Testis (tissue), 3 donors: ENCODE data around the gene RPUSD3. TPM values are rescaled to one million over a fixed set of nuclear protein-coding genes. Genes with fewer than 3 reads are reported as not detected.

Source experiments
- DNase-seq: peaks from one replicate; pipeline ENCODE4 v3.0.0-alpha.2; 2019
- H3K27ac ChIP-seq, 2 donors: fragments of 200-600 bp; sonication (generic); one replicate each; pipeline ENCODE4 v1.5.1; 2019
- H3K27me3 ChIP-seq: fragments of 200-600 bp; sonication (generic); one replicate; pipeline ENCODE4 v1.5.1; 2019
- H3K36me3 ChIP-seq: fragments of 200-600 bp; sonication (generic); one replicate; pipeline ENCODE4 v1.5.1; 2017; ENCODE audit warnings: low read depth; ENCODE audit errors: missing control alignments
- H3K4me1 ChIP-seq: fragments of 200-600 bp; sonication (generic); one replicate; pipeline ENCODE4 v1.5.1; 2019
- H3K4me3 ChIP-seq, 2 donors: fragments of 200-600 bp; sonication (generic); one replicate each; pipeline ENCODE4 v1.5.1; 2017 to 2019
- H3K9me3 ChIP-seq: fragments of 200-600 bp; sonication (generic); one replicate; pipeline ENCODE4 v1.5.1; 2017
- POLR2A ChIP-seq: fragments of 450-650 bp; IDR thresholded peaks from one replicate; pipeline ENCODE4 v1.6.1; 2017; ENCODE audit warnings: antibody characterized with exemption, mild to moderate bottlenecking, moderate library complexity
- WGBS, 2 donors: methylation state at CpG; one replicate each; pipeline ENCODE4 v1.1.5; 2018; 5-methylcytosine and 5-hydroxymethylcytosine counted together
- intact Hi-C: fragments of 100-400 bp; cut with DNase I; formaldehyde crosslinking; loops from one replicate; pipeline ENCODE4 v1.15.1; 2023; ENCODE audit warnings: low total_unique reads
- polyA plus RNA-seq: library from polyadenylated mRNA; stranded (reverse); fragments of 350-450 nt; fragmentation: Illumina TruSeq; extraction: RNeasy Lipid Tissue Mini Kit (QIAGEN cat#74804); gene quantifications from one replicate; pipeline ENCODE4 v1.2.3, GENCODE V29; 2014; ENCODE audit warnings: low read depth, low replicate concordance; ENCODE audit not compliant: insufficient read depth
- total RNA-seq, 2 donors: library from RNA; depleted of rRNA; stranded (reverse); fragments of >200 nt; gene quantifications; one replicate each; pipeline ENCODE4 v1.2.3, GENCODE V29; 2016
- TF ChIP-seq, protein P1 (sequence below), 3 experiments: fragments of 450-650 bp in 2 of 3; fragments of 200-600 bp in 1 of 3; sonication (generic) in 1 of 3; IDR thresholded peaks; one replicate each; pipeline ENCODE4 v1.5.1; 2016 to 2019; ENCODE audit warnings: antibody characterized with exemption in 3 of 3, mild to moderate bottlenecking in 2 of 3, moderate library complexity in 1 of 3

RPUSD3 gene
- total and polyA plus RNA-seq, 3 donors from 2014 or later = 53.3 to 124 (median 63.4) TPM

DNA sequence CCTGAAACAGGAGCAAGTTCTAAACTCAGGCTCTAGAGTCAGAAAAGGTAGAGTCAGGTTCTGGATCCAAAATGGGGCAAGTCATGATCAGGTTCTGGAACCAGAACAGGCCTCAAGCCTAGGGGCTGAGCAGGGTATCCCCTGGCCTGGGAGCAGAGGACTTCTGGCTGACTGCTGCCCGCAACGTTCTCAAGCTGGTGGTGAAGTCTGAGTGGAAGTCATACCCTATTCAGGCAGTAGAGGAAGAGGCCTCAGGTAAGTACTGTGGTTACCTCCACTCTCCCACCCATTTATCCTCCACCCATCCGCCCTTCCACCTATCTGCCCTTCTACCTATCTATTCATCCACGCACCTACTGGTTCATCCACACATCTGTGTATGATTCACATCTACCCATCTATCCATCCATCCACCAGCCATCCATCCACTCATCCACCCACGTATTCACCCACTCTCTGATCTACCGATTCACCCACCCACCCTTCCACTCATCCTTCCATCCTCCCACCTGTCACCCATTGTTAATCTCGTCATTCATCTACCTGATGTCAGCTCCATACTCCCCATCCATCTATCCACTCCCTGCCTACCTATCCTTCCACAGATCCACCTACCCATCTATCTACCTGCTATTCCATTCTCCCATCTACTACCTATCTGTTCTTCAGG lies 25.0 kb downstream of the RPUSD3 start:
- DNase-seq = no peak

DNA sequence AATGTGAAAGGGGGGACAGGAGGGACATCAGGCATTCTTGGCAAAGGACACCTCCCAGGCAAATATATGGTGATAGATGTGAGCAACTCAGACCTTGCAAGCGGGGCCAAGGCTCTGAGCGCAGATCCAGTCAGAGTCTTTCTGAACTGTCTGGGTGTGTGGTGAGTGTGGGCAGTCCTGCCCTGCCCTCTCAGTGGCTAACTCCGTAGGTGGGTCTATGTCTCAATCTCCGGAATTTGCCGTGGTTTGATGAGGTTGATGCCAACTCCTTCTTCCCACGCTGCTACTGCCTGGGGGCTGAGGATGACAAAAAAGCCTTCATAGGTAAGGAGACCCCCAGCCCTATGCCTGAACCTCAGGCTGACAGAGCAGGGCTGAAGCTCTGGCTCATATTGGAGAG lies 26.4 kb downstream of the RPUSD3 start:
- H3K36me3 ChIP-seq = no peaks in the 10 kb centered on the region
- 90 to 98% methylated on average over 6 of the region's 6 CpGs for whole genome bisulfite sequencing, 2 donors
- TF ChIP-seq, protein P1, sequence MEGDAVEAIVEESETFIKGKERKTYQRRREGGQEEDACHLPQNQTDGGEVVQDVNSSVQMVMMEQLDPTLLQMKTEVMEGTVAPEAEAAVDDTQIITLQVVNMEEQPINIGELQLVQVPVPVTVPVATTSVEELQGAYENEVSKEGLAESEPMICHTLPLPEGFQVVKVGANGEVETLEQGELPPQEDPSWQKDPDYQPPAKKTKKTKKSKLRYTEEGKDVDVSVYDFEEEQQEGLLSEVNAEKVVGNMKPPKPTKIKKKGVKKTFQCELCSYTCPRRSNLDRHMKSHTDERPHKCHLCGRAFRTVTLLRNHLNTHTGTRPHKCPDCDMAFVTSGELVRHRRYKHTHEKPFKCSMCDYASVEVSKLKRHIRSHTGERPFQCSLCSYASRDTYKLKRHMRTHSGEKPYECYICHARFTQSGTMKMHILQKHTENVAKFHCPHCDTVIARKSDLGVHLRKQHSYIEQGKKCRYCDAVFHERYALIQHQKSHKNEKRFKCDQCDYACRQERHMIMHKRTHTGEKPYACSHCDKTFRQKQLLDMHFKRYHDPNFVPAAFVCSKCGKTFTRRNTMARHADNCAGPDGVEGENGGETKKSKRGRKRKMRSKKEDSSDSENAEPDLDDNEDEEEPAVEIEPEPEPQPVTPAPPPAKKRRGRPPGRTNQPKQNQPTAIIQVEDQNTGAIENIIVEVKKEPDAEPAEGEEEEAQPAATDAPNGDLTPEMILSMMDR (IDR thresholded peaks at IDR 0.05) = no peak
- TF ChIP-seq POLR2A = no peak
- H3K4me3 ChIP-seq = no peak overlapping the region
- no peak overlapping the region for H3K27ac ChIP-seq
- no peaks in the 10 kb centered on the region for H3K27me3 ChIP-seq
- H3K9me3 ChIP-seq = no peaks in the 10 kb centered on the region
- H3K4me1 ChIP-seq = no peaks in the 10 kb centered on the region
- DNase-seq = no peak
- intact Hi-C loops = no loop called here

More for the DNA sequence above, 25.0 kb downstream of the RPUSD3 start:
- Histone ChIP-seq H3K4me1 (no peaks in the 10 kb centered on the region), H3K9me3 (no peaks in the 10 kb centered on the region), H3K4me3 (no peak overlapping the region), H3K36me3 (no peaks in the 10 kb centered on the region), H3K27ac (no peak overlapping the region), H3K27me3 (no peaks in the 10 kb centered on the region)
- 92% methylated on average over 6 of the region's 7 CpGs for WGBS, 2 donors
- intact Hi-C loops = no loop called here
- TF ChIP-seq, protein P1 (IDR thresholded peaks at IDR 0.05) = no peak
- no peak for TF ChIP-seq POLR2A

DNA sequence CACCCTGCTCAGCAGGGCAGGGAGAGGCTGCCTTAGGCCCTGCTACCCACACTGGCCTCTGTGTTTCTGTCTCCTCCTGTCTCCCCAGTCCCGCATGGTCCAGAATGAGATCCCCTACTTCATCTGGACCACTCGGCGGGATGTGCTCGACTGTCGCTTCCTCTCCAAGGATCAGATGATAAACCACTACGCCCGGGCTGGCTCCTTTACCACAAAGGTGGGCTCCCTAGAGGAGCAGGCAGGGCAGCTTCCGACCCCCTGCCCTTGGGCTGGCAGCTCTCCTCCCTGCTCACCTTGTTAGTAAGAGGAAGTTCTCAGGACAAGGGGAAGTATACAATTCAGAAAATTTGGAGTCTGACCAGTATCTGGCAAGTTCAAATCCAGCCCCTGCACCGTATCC lies 27.8 kb downstream of the RPUSD3 start:
- Histone ChIP-seq H3K36me3 (no peaks in the 10 kb centered on the region), H3K27me3 (no peaks in the 10 kb centered on the region), H3K4me3 (no peak overlapping the region), H3K4me1 (peaks cover 1% of the 10 kb centered on the region), H3K27ac (no peak overlapping the region), H3K9me3 (no peaks in the 10 kb centered on the region)
- 87 to 89% methylated on average over 9 of the region's 9 CpGs for WGBS, 2 donors
- DNase-seq = no peak
- no peak for TF ChIP-seq POLR2A
- TF ChIP-seq, protein P1 (IDR thresholded peaks at IDR 0.05) = no peak
- intact Hi-C loops = no loop called here

DNA sequence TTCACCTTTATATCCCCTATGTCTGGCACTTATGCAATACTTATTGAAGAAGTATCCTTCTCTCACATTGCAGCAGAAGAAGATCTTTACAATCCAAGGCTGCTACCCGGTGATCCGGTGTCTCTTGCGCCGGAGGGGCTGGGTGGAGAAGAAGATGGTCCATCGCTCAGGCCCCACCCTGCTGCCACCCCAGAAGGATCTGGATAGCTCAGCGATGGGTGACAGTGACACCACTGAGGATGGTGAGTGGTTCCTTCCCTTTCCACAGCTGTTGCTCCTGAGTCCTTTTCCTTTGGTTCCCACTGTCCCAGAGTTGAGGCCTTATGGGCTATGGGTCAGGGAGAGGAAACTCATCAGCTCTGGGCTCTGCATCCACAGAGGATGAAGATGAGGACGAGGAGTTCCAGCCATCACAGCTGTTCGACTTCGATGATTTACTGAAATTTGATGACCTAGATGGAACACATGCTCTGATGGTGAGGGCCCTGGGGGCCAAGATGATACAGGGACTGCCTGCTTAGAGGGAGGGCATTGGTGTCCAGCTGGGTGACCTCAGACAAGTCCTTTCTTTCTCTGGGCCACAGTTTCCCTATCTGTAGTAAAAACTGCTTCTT lies 30.8 kb downstream of the RPUSD3 start:
- Histone ChIP-seq H3K36me3 (no peaks in the 10 kb centered on the region), H3K27me3 (no peaks in the 10 kb centered on the region), H3K9me3 (no peaks in the 10 kb centered on the region), H3K4me1 (peaks cover 12% of the 10 kb centered on the region), H3K4me3 (no peak overlapping the region), H3K27ac (no peak overlapping the region)
- no peak for DNase-seq
- intact Hi-C loops = no loop called here
- WGBS, 2 donors = 88 to 93% methylated on average over 8 to 9 of the region's 9 CpGs
- TF ChIP-seq, protein P1 (IDR thresholded peaks at IDR 0.05) = no peak
- no peak for TF ChIP-seq POLR2A
